ENCODE data around the gene RNF150. TPM values are rescaled to one million over a fixed set of nuclear protein-coding genes. Genes with fewer than 3 reads are reported as not detected.

Gene RNF150
- total and polyA plus RNA-seq, 2 of the 4 experiments (the other 2 are of a cell fraction), result 6.2 to 18.1 TPM

- Histone ChIP-seq H3K4me3 (ENCODE audit: insufficient read depth, low read depth, low read length) (no peak overlapping the region), H3K27me3 (ENCODE audit: control insufficient read depth, insufficient read depth, low read length) (no peaks in the 10 kb centered on the region), H2AFZ (replicated peaks; ENCODE audit: low read length, poor library complexity) (no peak overlapping the region), H3K27ac (ENCODE audit: insufficient read depth, low read length) (no peak overlapping the region), H3K14ac (replicated peaks; ENCODE audit: low read depth, low read length) (no peak overlapping the region), H2BK120ac (ENCODE audit: low read depth, low read length) (no peak overlapping the region), H2BK20ac (ENCODE audit: low read depth, low read length) (no peak overlapping the region), H2AK5ac (ENCODE audit: low read depth, low read length) (no peak overlapping the region), H3K4me2 (ENCODE audit: low read depth, low read length) (no peak overlapping the region), H3K9ac (ENCODE audit: low read depth, low read length) (no peak overlapping the region), H4K8ac (ENCODE audit: low read depth in 2 of 2, low read length in 2 of 2) (no peak overlapping the region), H2BK15ac (ENCODE audit: low read depth, low read length) (no peak overlapping the region), H4K5ac (ENCODE audit: low read depth, low read length) (no peak overlapping the region), H3K9me1 (ENCODE audit: insufficient read depth, low read length) (no peaks in the 10 kb centered on the region), H2BK5ac (ENCODE audit: low read depth, low read length, poor library complexity, severe bottlenecking) (no peak overlapping the region), H3K23ac (ENCODE audit: low read depth, low read length) (no peak overlapping the region), H3K9me3 (ENCODE audit: control insufficient read depth, insufficient read depth, low read length) (no peaks in the 10 kb centered on the region), H3K79me1 (ENCODE audit: low read depth in 1 of 2, low read length in 2 of 2) (no peaks in the 10 kb centered on the region), H2AK9ac (replicated peaks; ENCODE audit: low read depth, low read length, poor library complexity) (no peak overlapping the region), H4K91ac (ENCODE audit: insufficient read depth, low read depth, low read length) (no peak overlapping the region), H3K4me1 (ENCODE audit: control insufficient read depth, insufficient read depth, low read length) (peaks cover 2% of the 10 kb centered on the region; the same call in 1 of the 2 replicates), H4K20me1 (ENCODE audit: insufficient read depth, low read length) (no peaks in the 10 kb centered on the region), H3K56ac (ENCODE audit: extremely low read depth, insufficient read depth, low read length) (no peak overlapping the region), H3K36me3 (ENCODE audit: control insufficient read depth, insufficient read depth, low read length) (no peaks in the 10 kb centered on the region; the same call in 1 of the 2 replicates), H3K18ac (ENCODE audit: low read depth, low read length) (no peak overlapping the region), H3K4ac (ENCODE audit: low read depth, low read length) (no peak overlapping the region)
- dilution Hi-C loops (cut with HindIII; ENCODE audit: low sequenced_read_pairs, unreplicated experiment), result no loop called here
- BruUV-seq (replicated peaks), result no TSS peak
- ATAC-seq (ENCODE audit: low read depth) (no peak), DNase-seq (no peak)
- ChIA-PET CTCF (no interaction called here), POLR2A (ENCODE audit: unreplicated experiment) (no interaction called here)
- in situ Hi-C loops (cut with MboI; ENCODE audit: low sequenced_read_pairs), result loop anchor here (10.0 kb wide), 1 partner anchor 130 kb away; no protein-coding TSS in a partner anchor
- intact Hi-C loops (cut with micrococcal nuclease), result no loop called here
- TF ChIP-seq CHD1 (IDR thresholded peaks at IDR 0.05; ENCODE audit: low read depth, low read length) (no peak), POLR2A (IDR thresholded peaks at IDR 0.05; ENCODE audit: low read depth, low read length) (no peak), CEBPB (IDR thresholded peaks at IDR 0.05; ENCODE audit: low read depth, low read length) (no peak), NFE2L2 (IDR thresholded peaks at IDR 0.05; ENCODE audit: low read depth, low read length) (no peak), RAD21 (IDR thresholded peaks at IDR 0.05; ENCODE audit: low read length) (no peak), MXI1 (IDR thresholded peaks at IDR 0.05; ENCODE audit: borderline replicate concordance, low read depth, low read length) (no peak), MAZ (IDR thresholded peaks at IDR 0.05; ENCODE audit: borderline replicate concordance, low read depth, low read length) (no peak), ELK1 (IDR thresholded peaks at IDR 0.05; ENCODE audit: borderline replicate concordance, low read depth, low read length) (no peak), FOS (IDR thresholded peaks at IDR 0.05; ENCODE audit: low read depth, low read length) (no peak), MAFK (IDR thresholded peaks at IDR 0.05; ENCODE audit: low read depth, low read length) (no peak)
- WGBS, 2 experiments (ENCODE audit: extremely low coverage in 2 of 2, insufficient read length in 1 of 2), result no CpG with 5 or more reads among the region's 1 CpG
Observed at GRCh38 chr4:140995058-140995457, 138.2 kb downstream of the RNF150 start.
